HG02885 (cell line): ENCODE data around the gene ASXL3.
A peak's percentile ranks its signal among the peaks of the same experiment; 100 is the strongest.

Experiments
- ATAC-seq: cut with Tn5 transposase; IDR thresholded peaks from one replicate; pipeline ENCODE4 v1.9.1; 2021; ENCODE audit warnings: mild to moderate bottlenecking; ENCODE audit not compliant: unreplicated experiment, poor library complexity

Gene ASXL3

DNA sequence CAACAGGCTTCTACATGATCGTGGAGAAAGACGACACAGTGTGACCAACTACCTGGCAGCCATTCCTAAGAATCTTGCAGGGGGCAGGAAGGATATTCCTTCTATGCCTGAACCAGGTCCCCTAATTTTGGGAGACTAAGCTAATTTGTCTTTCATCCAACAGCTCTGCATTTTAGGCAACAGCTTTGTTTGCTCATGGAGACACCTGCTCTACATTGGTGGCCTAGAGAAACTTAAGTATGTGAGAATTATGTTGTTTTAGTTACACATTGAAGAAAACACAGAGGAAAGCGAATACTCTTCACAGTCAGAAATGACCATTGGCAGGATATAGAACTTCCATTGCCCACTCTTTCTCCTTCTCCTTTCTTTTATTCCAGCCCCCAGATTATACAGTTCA lies 75.2 kb downstream of the ASXL3 start:
- no peak for ATAC-seq

DNA sequence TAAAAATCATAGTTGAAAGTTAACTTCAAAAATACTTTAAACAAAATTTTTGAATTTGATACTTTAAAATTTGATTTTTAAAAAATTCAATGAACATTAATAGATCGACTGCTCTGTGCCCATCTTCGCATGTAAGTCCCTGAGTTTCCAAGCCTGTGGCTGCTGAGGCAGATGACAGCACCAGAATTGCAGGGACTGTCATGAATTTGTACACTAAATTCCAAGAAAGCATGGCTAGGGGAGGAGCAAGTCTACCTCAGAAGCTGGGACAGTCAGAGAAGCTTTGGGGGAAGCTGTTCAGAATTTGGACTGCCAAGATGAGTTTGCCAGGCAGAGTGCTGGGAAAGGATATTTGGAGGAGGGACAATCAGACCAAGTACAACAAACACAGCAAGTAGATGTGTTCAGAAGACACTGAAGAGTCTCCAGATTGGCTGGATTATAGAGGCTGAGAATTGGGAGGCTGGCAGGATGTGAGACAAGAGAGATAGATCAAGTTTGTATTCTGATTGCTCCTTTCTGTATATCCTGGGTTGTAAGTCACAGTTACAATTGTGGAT lies 79.0 kb downstream of the ASXL3 start:
- no peak for ATAC-seq

DNA sequence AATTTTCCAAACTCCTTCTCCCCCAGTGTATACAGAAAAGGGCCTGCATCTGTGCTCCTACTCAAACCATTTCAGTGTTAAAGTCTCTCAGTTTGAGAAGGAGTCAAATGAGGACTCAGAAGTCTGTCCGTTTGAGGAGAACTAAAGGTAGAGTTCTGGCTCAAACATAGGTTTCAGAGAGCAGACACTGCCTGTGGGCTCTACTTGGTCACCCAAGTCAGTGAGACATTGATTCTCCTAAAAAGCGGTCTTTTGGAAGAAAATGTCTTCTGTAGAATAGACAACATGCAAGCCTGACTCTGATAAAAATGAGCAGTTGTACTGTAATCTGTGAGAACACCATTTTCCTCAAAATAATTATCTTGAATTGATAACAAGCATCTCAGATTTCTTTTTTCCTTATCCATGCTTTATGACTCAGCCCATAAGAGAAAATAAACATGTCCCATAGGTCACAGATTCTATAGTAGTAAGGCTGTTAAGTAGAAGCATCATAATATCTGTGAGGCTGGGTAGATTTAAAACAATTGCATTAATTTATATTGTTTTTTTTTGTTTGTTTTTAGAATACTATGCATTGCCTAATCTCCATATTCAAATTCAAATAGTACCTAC lies 82.8 kb downstream of the ASXL3 start:
- ATAC-seq, result no peak

DNA sequence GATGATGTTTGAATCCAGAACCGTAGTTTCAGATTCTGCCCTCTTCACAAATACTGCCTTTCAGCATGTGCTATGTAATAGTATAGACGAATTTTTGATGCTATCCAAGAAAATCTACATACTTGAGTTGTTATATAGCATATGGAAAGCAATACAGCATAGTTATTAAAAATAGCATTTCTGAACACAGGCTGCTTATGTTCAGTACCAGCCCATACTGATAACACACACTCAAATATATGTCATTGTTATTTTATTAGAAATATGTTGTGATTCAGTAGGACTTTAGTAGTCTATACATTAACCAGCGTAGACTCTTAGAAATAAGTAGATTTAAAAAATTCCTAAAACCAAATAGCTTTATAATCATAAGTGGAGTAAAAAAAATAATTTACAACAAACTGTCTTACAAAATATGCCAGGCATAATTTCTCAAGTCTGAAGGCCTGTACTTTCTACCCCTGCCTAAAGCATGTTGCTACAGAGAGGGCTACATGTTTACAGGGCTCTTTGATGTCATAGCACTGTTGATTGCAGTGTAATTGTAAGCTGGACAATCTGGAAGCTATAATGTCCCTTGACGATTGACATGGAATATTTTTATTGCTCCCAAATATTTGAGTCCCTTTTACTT lies 86.3 kb downstream of the ASXL3 start:
- no peak for ATAC-seq

DNA sequence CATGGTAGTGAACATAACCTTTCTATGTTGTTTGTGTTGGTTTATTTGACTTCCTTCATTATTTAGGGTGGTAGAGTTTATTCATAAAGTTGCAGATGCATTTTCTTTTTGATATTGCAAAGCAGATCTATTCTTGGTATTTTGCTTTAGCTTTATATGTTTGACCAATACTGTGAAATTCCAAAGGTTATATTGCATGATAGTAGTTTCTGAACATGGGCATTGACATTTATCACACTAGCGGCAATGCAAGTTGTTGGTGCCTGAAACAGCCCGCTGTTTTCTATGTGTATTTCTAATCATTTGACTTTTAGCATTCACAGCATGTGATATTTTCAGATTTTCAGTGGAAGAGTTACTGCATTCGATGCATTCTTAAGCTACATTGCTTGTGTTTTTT lies 87.2 kb downstream of the ASXL3 start:
- ATAC-seq, result no peak

DNA sequence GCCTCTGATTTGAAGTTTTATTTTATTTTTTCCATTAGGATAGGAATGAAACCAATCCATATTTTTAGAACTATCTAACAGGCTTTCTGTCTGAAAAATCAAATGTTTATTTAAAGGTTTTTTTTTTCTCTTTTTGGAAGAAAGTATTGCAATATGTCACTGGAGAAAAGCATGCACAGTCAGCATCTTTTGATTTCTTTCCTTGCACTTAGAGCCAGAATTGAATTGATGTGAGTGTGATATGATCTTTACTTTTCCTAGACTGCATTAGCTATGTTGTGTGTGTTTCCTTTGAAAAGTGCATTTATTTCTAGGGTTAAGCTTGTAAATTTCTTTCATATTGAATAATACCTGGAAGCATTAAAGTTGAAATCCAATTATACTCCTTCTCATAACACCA lies 87.6 kb downstream of the ASXL3 start:
- ATAC-seq, result no peak

DNA sequence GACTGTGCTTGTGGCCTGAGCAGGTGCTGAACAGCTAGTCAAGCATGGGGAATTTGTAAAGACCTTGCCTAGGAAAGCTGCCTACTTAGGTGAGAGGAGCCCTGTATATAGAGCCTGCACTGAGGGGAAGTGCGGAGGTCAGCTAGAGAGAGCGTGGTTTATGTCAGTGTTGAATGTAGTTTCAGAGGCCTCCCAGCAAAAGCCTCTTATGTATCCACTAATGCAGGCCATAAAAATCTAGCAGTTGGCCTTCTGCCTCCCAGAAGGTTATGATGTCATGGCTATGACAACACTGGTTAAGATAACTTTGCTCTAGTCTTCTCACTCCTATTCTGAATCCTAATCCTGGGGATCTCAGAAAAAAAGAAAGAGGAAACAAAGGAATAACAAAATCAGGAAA lies 88.9 kb downstream of the ASXL3 start:
- ATAC-seq, result no peak

DNA sequence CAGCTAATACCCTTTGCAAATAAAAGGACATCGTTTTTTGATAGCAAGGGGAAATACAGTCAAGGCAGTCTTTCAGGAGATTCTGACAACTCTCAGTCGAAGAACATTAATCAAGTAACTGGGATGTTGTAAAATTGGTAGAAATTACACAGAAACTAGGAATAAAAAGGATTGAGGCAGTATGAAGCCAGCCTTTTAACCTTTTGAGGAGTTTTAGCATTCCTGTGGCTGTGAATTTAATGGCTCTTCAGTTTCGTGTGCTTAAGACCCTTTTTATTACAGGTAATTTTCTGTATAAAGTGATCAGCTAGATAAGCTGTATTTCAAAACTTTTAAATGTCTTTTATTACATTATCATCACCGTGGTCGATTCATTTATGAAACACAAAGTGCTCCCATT lies 91.6 kb downstream of the ASXL3 start:
- no peak for ATAC-seq

DNA sequence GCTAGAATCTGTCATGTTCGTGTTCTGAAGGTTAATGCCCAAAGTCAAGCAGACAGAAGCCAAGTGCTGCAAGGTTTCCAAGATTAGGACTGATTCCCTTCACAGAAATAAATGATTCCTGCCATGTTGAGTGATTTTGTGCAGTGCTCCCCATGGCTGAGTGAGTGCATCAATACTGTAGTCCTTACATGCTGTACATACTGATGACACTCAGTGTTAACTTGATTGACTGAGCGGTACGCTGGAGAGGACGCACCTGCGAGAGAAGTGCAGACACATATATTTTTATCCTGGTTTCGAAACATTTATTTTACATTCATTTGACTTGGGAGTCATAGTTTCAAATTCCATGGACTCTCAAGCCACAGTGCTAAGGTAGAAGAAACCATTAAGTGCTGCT lies 92.0 kb downstream of the ASXL3 start:
- ATAC-seq, result no peak

DNA sequence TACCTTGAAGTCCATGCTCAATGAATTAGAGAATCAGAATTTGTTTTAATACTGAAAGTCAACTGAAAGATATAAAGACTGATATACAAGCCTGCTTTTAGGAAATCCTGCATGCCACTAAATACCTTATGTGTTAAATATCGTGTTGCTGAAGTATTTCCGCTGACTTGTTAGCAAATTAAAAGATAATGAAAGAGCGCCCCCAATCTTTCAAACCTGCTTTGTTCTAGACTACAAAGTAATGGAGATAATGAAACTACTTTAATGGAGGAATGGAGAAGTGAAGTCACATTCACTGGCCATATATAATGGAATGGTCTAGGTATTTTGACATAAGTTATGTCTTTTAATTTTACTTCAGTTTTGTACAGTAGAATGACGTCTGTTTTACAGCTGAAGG lies 95.7 kb downstream of the ASXL3 start:
- ATAC-seq, result no peak

DNA sequence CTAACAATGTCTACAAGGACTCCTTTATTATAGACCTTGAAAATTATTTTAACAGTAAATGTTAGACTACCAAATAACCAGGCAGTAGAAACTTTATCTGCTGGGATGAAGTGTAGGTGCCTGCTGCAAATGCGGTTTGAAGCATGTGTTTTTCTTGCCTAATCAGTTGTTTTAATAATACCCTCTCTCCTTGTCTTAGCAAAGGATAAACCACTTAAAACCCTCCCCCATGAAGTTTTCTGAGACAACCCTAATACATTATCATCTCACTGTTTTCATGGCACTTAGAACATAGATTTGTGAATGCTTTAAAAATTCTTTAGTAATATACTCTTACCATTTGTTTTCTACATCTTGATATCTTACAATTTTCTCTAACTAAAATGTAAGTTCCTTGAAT lies 98.6 kb downstream of the ASXL3 start:
- ATAC-seq, result no peak

DNA sequence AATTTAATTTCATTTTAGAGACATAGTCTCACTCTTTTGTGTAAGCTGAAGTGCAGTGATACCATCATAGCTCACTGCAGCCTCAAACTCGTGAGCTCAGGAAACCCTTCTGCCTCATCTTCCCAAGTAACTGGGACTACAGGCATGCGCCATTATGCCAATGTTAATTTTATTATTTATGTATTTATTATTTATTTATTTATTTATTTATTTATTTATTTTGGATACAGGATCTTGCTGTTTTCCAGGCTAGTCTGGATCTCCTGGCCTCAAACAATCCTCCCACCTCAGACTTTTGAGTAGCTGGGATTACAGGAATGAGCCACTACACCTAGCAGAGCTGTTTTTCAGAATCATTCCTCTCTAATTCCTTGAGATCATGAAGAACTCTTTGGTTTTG lies 99.9 kb downstream of the ASXL3 start:
- ATAC-seq, result no peak

DNA sequence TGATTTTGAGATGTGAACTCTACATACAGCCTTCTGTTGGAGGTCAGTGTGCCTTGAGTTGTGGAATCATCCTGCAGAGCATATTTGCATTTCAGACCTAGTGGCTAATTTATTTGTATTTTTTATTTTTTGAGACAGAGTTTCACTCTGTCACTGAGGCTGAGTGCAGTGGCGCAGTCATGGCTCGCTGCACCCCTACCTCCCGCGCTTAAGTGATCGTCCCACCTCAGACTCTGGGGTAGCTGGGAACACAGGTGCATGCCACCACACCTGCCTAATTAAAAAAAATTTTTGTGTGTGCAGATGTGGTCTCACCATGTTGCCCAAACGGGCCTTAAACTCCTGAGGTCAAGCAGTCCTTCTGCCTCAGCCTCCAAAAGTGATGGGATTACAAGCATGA lies 104.4 kb downstream of the ASXL3 start:
- peak; percentile 69 for ATAC-seq

DNA sequence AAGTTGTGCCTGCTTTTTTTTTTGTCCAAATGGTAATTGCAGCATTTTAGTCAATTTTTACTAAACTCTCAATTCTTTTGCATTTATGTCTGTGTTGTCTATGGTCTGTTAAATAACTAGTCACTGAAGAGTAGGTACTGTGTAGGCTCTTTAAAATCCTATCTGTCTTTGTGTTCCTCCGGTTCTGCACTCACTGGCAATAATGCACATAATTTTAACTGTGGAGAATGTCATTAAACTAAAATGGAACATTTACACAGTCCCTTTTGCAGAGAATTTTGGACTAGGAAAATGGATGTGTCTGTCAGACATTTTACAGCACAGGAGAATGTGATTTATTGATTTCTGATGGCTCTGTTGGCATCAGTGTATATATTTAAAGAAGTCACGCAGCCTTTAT lies 116.6 kb downstream of the ASXL3 start:
- no peak for ATAC-seq

DNA sequence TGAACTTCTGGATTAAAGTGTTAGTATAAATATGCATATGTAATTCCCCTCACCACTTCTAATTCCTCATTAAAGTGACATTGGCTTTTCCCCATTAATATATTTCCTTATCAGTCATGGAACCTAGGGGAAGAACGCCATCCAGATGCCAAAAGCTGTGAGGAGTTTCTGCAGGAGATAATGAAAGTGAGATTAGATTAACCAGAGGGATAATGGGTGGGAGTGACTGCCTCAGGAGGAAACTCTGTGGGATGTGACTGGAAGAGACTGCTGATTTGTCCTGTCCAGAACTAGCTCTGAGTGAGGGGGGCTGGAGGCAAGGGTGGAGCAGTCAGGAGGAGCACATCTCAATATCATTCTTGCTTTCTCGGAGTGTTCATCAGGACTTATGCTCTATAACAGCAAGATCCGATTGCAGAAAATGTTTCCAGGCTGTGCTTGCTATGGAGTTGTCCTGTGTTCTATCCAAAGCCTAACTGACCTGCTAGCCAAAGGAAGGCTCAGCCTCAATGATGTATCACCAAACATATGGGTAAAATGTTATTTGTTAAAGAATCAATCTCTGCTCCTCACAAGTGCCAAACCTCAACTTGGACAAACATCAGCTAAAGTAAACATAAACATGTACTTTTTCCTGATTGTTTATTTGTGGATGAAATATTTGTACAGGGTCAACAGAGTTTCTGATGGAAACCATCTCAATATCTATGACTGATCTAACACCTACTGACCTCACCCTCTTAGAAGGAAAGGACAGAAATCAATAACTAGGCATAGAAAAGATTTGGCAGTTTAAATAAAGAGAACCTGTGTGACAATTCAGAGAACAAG lies 118.5 kb downstream of the ASXL3 start:
- no peak for ATAC-seq

DNA sequence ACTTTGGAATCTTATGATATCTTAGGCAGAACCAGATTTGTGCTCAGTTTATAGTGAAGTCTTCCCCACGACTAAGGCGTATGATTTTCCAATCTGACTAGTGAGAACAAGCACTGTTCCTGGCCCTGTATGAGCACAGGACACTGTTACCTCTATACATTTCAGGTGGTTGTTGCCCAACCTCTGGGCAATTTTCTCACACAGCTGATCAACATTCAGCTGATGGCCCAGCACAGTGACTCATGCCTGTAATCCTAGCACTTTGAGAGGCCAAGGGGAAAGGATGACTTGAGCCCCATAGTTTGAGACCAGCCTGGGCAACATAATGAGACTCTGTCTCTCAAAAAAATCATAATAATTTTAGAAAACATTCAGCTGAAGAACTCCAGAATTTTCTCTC lies 119.5 kb downstream of the ASXL3 start:
- no peak for ATAC-seq

DNA sequence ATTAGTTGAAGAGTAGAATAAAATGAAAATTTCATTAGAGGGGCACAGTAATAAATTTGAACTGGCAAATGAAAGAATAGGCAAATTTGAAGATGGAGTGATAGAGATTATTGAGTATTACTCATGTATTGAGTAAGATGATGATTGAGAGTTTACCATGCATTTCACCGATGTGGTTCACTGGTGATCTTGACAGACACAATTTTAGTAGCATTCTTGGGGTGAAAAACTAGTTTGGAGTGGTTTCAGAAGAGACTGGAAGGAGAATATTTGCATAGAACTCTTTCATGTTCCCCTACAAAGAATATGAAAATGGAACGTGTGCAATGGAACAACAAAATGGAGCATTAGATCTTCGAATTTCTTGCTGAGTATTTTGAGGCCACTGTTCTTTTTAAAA lies 121.4 kb downstream of the ASXL3 start:
- no peak for ATAC-seq

DNA sequence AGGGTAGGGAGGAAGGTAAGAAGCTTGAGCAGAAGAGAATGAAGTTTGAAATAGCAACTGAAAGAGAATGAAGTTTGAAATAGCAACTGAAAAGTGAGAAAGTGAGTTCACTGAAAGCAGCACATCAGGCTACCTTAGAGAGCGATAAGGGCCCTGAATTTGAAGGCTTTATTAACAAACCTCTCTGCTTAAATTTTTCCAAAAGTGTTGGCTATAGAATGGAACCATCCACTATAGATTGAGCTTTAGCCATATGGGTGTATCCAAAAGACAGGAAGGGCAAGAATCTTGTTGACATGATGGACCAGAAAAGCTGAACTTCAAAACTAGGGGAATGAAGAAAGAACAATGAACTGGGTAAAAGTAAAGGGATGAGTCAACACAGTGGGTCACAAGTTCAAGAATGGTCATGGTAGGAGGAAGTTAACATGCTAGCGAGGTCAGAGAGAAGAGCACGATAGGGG lies 122.5 kb downstream of the ASXL3 start:
- ATAC-seq, result peak; percentile 88

DNA sequence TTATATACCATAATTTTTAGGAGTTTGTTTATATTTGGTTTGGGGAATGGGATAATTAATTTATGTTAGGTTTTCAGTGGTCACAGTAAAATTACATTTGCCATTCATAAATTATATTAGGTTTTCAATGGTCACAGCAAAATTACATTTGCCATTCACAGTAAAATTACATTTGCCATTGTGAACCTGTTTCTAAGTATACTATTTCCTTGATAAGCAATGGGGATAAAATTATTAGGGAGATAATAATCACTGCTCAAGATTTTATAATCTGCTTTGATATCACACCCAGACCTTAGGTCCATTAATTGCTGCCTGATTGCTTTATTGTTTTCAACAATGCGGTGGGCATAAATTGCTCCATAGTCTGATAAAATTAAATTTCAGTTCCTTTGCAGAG lies 124.6 kb downstream of the ASXL3 start:
- no peak for ATAC-seq

DNA sequence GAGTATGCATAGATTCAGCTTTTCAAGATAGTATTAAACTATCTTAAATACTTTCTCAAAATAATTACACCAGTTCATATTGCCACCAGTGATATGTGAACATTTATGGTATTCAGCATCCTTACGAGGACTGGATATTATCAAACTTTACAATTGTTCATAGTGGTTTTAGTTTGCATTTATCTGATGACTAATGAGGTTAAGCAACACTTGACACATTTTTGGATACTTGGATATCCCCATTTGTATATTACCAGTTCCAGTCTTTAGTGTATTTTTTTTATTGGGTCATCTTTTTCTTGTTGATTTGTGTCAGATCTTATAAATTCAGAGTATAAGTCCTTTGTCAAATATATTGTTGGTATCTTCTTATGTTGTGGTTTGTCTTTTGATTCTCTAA lies 128.4 kb downstream of the ASXL3 start:
- ATAC-seq, result no peak

DNA sequence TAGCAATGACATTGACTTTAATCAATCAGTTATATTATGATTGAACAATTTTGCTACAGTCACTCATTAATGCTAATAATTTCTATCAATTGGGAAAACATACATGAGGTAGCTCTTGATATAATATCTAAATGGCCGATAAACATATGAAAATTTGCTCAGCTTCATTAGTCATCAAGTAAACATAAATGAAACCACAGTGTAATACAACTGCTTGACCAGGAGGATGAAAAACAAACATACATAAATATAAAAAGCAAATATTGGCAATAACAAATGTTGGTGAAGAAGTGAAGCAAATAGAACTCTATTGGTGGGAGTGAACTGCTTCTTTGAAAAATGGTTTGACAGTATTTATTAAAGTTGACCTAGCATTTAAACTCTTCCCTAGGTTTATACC lies 130.9 kb downstream of the ASXL3 start:
- no peak for ATAC-seq
